ENCODE data around the gene RAP1B. TPM values are rescaled to one million over a fixed set of nuclear protein-coding genes. Genes with fewer than 3 reads are reported as not detected.

RAP1B gene
- total and polyA plus RNA-seq, 4 donors: 125 to 203 (median 138) TPM

DNA sequence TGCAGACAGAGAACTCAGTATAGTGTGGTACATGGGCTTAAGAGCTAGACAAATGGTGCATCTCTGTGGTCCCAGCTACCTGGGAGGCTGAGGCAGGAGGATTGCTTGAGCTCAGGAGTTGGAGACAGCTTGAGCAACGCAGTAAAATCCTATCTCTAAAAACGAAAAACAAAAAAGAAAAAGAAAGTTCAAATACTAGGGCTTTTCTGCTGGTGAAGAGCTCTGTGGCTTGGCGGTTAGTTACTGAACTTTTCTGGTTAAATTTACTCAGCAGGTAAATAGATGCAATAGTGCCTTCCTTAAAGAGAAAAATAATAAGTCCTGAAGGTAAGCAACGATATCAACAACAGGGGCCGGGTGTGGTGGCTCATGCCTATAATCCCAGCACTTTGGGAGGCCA, 31.4 kb upstream of the RAP1B start:
- 100% methylated on average over 1 of the region's 5 CpGs for WGBS (ENCODE audit: insufficient coverage)
- Histone ChIP-seq H3K4me1 (ENCODE audit: control insufficient read depth, insufficient read depth, low read length) (no peaks in the 10 kb centered on the region), H3K36me3 (ENCODE audit: control insufficient read depth, insufficient read depth, low read length) (no peaks in the 10 kb centered on the region), H3K27ac (ENCODE audit: low read depth, low read length) (no peak overlapping the region), H3K4me3 (ENCODE audit: low read depth, low read length) (no peak overlapping the region), H3K9me3 (ENCODE audit: control insufficient read depth, insufficient read depth, low read length) (no peaks in the 10 kb centered on the region), H3K27me3 (ENCODE audit: control insufficient read depth, insufficient read depth, low read length) (no peaks in the 10 kb centered on the region)
- no peak for DNase-seq (ENCODE audit: low read depth in 4 of 6, low spot score in 6 of 6)

- H3K9me3 ChIP-seq (ENCODE audit: control insufficient read depth, insufficient read depth, low read length): no peaks in the 10 kb centered on the region
- no peaks in the 10 kb centered on the region for H3K27me3 ChIP-seq (ENCODE audit: control insufficient read depth, insufficient read depth, low read length)
- H3K4me3 ChIP-seq (ENCODE audit: low read depth, low read length): no peak overlapping the region
- no peaks in the 10 kb centered on the region for H3K36me3 ChIP-seq (ENCODE audit: control insufficient read depth, insufficient read depth, low read length)
- WGBS (ENCODE audit: insufficient coverage): no CpG with 5 or more reads among the region's 1 CpG
- H3K4me1 ChIP-seq (ENCODE audit: control insufficient read depth, insufficient read depth, low read length): no peaks in the 10 kb centered on the region
- H3K27ac ChIP-seq (ENCODE audit: low read depth, low read length): no peak overlapping the region
- no peak for DNase-seq (ENCODE audit: low read depth in 4 of 6, low spot score in 6 of 6)
Observed at GRCh38 chr12:68580911-68581310, 29.8 kb upstream of the RAP1B start.

DNA sequence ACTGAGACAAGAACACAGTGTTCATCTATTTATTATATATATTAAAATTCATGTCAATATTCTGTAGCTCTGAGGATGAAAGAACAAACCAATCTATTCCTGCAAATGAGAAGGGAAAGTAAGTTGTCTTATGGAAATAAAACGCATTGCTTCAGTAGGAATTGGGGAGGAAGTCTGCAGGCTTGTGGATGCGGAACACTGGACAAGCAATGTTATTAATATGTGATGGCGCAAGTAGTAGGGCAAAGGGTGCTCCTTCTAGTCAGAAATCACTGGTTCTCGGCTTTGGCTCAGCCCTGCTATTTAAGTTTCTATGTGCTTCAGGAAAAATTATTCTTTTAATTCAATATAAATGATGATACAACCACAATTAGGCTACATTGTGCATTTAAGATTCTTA, 28.8 kb upstream of the RAP1B start:
- 100% methylated on average over 2 of the region's 4 CpGs for WGBS (ENCODE audit: insufficient coverage)

GRCh38 chr12:68585966-68586365, 24.7 kb upstream of the RAP1B start:
- Histone ChIP-seq H3K27me3 (ENCODE audit: control insufficient read depth, insufficient read depth, low read length) (no peaks in the 10 kb centered on the region), H3K27ac (ENCODE audit: low read depth, low read length) (no peak overlapping the region), H3K4me3 (ENCODE audit: low read depth, low read length) (no peak overlapping the region), H3K36me3 (ENCODE audit: control insufficient read depth, insufficient read depth, low read length) (no peaks in the 10 kb centered on the region), H3K4me1 (ENCODE audit: control insufficient read depth, insufficient read depth, low read length) (no peaks in the 10 kb centered on the region), H3K9me3 (ENCODE audit: control insufficient read depth, insufficient read depth, low read length) (peaks cover 4% of the 10 kb centered on the region)
- WGBS (ENCODE audit: insufficient coverage): 90% methylated on average over 4 of the region's 5 CpGs
- DNase-seq (ENCODE audit: low read depth in 4 of 6, low spot score in 6 of 6): no peak

More for the DNA sequence above, 28.8 kb upstream of the RAP1B start:
- no peak for DNase-seq (ENCODE audit: low read depth in 4 of 6, low spot score in 6 of 6)
- Histone ChIP-seq H3K4me3 (ENCODE audit: low read depth, low read length) (no peak overlapping the region), H3K4me1 (ENCODE audit: control insufficient read depth, insufficient read depth, low read length) (no peaks in the 10 kb centered on the region), H3K36me3 (ENCODE audit: control insufficient read depth, insufficient read depth, low read length) (no peaks in the 10 kb centered on the region), H3K27me3 (ENCODE audit: control insufficient read depth, insufficient read depth, low read length) (no peaks in the 10 kb centered on the region), H3K9me3 (ENCODE audit: control insufficient read depth, insufficient read depth, low read length) (no peaks in the 10 kb centered on the region), H3K27ac (ENCODE audit: low read depth, low read length) (no peak overlapping the region)

GRCh38 chr12:68587448-68587873, 23.2 kb upstream of the RAP1B start:
- no peak overlapping the region for H3K27ac ChIP-seq (ENCODE audit: low read depth, low read length)
- H3K9me3 ChIP-seq (ENCODE audit: control insufficient read depth, insufficient read depth, low read length): peaks cover 4% of the 10 kb centered on the region
- WGBS (ENCODE audit: insufficient coverage): 95% methylated on average over 2 of the region's 3 CpGs
- no peak overlapping the region for H3K4me3 ChIP-seq (ENCODE audit: low read depth, low read length)
- H3K27me3 ChIP-seq (ENCODE audit: control insufficient read depth, insufficient read depth, low read length): no peaks in the 10 kb centered on the region
- no peaks in the 10 kb centered on the region for H3K36me3 ChIP-seq (ENCODE audit: control insufficient read depth, insufficient read depth, low read length)
- no peaks in the 10 kb centered on the region for H3K4me1 ChIP-seq (ENCODE audit: control insufficient read depth, insufficient read depth, low read length)
- DNase-seq (ENCODE audit: low read depth in 4 of 6, low spot score in 6 of 6): no peak

- WGBS (ENCODE audit: insufficient coverage): 100% methylated on average over 2 of the region's 3 CpGs
- Histone ChIP-seq H3K27me3 (ENCODE audit: control insufficient read depth, insufficient read depth, low read length) (no peaks in the 10 kb centered on the region), H3K4me1 (ENCODE audit: control insufficient read depth, insufficient read depth, low read length) (no peaks in the 10 kb centered on the region), H3K36me3 (ENCODE audit: control insufficient read depth, insufficient read depth, low read length) (no peaks in the 10 kb centered on the region), H3K9me3 (ENCODE audit: control insufficient read depth, insufficient read depth, low read length) (peaks cover 8% of the 10 kb centered on the region), H3K27ac (ENCODE audit: low read depth, low read length) (no peak overlapping the region), H3K4me3 (ENCODE audit: low read depth, low read length) (no peak overlapping the region)
- DNase-seq (ENCODE audit: low read depth in 4 of 6, low spot score in 6 of 6): no peak
Observed at GRCh38 chr12:68589194-68589593, 21.5 kb upstream of the RAP1B start.

- WGBS (ENCODE audit: insufficient coverage): 88% methylated on average over 3 of the region's 6 CpGs
- DNase-seq (ENCODE audit: low read depth in 4 of 6, low spot score in 6 of 6): peak in 1 of 6 donors; percentile 20
- Histone ChIP-seq H3K27me3 (ENCODE audit: control insufficient read depth, insufficient read depth, low read length) (no peaks in the 10 kb centered on the region), H3K36me3 (ENCODE audit: control insufficient read depth, insufficient read depth, low read length) (no peaks in the 10 kb centered on the region), H3K9me3 (ENCODE audit: control insufficient read depth, insufficient read depth, low read length) (peaks cover 8% of the 10 kb centered on the region), H3K27ac (ENCODE audit: low read depth, low read length) (no peak overlapping the region), H3K4me3 (ENCODE audit: low read depth, low read length) (no peak overlapping the region), H3K4me1 (ENCODE audit: control insufficient read depth, insufficient read depth, low read length) (no peaks in the 10 kb centered on the region)
Observed at GRCh38 chr12:68591734-68592418, 18.8 kb upstream of the RAP1B start.

DNA sequence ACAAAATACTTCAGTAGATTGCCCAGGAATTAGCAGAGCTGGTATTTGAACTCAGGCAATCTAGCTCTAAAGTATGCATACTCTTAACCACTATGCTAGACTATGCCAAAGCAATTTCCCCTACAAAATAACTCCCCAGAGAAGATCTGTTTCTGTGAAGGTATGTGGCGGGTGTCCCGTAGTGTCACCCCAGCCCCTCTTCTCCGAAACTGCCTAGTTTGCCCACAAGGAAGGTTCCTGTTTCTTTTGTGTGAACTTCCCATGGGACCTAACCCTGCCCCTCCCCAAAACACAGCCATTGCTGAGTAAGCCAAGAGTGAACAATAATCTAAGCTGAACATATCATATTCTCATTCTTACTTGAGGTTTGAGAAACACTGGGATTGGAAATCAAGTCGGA, 15.5 kb upstream of the RAP1B start:
- no peaks in the 10 kb centered on the region for H3K36me3 ChIP-seq (ENCODE audit: control insufficient read depth, insufficient read depth, low read length)
- no peaks in the 10 kb centered on the region for H3K4me1 ChIP-seq (ENCODE audit: control insufficient read depth, insufficient read depth, low read length)
- H3K4me3 ChIP-seq (ENCODE audit: low read depth, low read length): no peak overlapping the region
- H3K9me3 ChIP-seq (ENCODE audit: control insufficient read depth, insufficient read depth, low read length): peaks cover 4% of the 10 kb centered on the region
- no peaks in the 10 kb centered on the region for H3K27me3 ChIP-seq (ENCODE audit: control insufficient read depth, insufficient read depth, low read length)
- no peak overlapping the region for H3K27ac ChIP-seq (ENCODE audit: low read depth, low read length)
- WGBS (ENCODE audit: insufficient coverage): 100% methylated on average over 1 of the region's 4 CpGs
- no peak for DNase-seq (ENCODE audit: low read depth in 4 of 6, low spot score in 6 of 6)

DNA sequence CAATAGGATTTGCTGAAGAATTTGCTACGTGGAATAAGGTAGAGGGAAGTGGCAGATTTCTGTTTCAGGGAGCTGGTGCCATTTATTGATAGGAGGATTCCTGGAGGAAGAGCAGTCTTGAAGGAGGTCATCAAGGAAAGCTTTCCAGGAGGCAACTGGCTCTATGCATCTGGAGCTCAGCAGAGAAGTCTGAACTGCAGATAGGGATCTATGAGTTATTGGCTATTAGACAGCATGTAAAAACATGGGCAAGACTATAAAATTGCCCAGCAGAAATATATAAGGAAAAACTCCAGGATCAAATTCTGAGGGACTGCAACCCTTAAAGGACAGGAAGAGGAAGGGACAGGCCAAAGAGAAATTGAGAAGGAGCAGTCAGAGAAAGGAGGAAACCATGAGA, 8.9 kb upstream of the RAP1B start:
- Histone ChIP-seq H3K27me3 (ENCODE audit: control insufficient read depth, insufficient read depth, low read length) (no peaks in the 10 kb centered on the region), H3K27ac (ENCODE audit: low read depth, low read length) (no peak overlapping the region), H3K4me1 (ENCODE audit: control insufficient read depth, insufficient read depth, low read length) (no peaks in the 10 kb centered on the region), H3K4me3 (ENCODE audit: low read depth, low read length) (no peak overlapping the region), H3K9me3 (ENCODE audit: control insufficient read depth, insufficient read depth, low read length) (no peaks in the 10 kb centered on the region), H3K36me3 (ENCODE audit: control insufficient read depth, insufficient read depth, low read length) (no peaks in the 10 kb centered on the region)
- DNase-seq (ENCODE audit: low read depth in 4 of 6, low spot score in 6 of 6): no peak
- 53% methylated on average over 1 of the region's 1 CpG for WGBS (ENCODE audit: insufficient coverage)

DNA sequence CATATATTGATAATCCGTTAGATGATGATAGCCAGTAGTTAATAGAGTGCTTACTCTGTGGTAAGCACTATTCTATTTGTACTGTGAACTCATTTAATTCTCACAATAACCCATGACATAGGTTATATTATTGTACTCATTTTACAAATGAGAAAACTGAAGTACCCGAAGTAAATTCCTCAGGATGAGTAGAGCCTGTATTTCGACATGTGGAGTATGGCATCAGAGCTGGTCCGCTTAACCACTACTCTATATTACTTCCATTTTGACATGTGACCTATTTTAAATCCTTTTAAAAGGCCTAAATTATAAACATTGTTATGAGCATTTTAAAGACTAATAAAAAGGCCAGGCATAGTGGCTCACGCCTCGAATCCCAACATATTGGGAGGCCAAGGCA, 8.0 kb upstream of the RAP1B start:
- no peaks in the 10 kb centered on the region for H3K9me3 ChIP-seq (ENCODE audit: control insufficient read depth, insufficient read depth, low read length)

More for the DNA sequence above, 8.0 kb upstream of the RAP1B start:
- H3K4me3 ChIP-seq (ENCODE audit: low read depth, low read length): no peak overlapping the region
- no peaks in the 10 kb centered on the region for H3K36me3 ChIP-seq (ENCODE audit: control insufficient read depth, insufficient read depth, low read length)
- no CpG with 5 or more reads among the region's 6 CpGs for WGBS (ENCODE audit: insufficient coverage)
- no peak overlapping the region for H3K27ac ChIP-seq (ENCODE audit: low read depth, low read length)
- H3K4me1 ChIP-seq (ENCODE audit: control insufficient read depth, insufficient read depth, low read length): no peaks in the 10 kb centered on the region
- no peak for DNase-seq (ENCODE audit: low read depth in 4 of 6, low spot score in 6 of 6)
- H3K27me3 ChIP-seq (ENCODE audit: control insufficient read depth, insufficient read depth, low read length): no peaks in the 10 kb centered on the region
